ENCODE results near the gene FDXACB1. TPM values are rescaled to one million over a fixed set of nuclear protein-coding genes. Genes with fewer than 3 reads are reported as not detected.

The FDXACB1 gene
- total and polyA plus RNA-seq, 9 of the 15 experiments (the other 6 are each of a cell fraction or from before 2014, with no cell fraction given): 3.2 to 7.5 (median 5.3) TPM

GRCh38 chr11:111870886-111871692 lies 7.9 kb downstream of the FDXACB1 start, which contains the start of gene ALG9 (continued):
- TF ChIP-seq ZBTB11 (CRISPR knock-in tag; IDR thresholded peaks at IDR 0.05) (no peak), FOXJ2 (tag; IDR thresholded peaks at IDR 0.05) (no peak), TGIF2 (CRISPR knock-in tag; IDR thresholded peaks at IDR 0.05) (no peak), ZNF445 (CRISPR knock-in tag; IDR thresholded peaks at IDR 0.05; ENCODE audit: low read depth) (no peak), TOE1 (IDR thresholded peaks at IDR 0.05; ENCODE audit: borderline replicate concordance) (peak; percentile 88), TOE1 (CRISPR knock-in tag; IDR thresholded peaks at IDR 0.05; ENCODE audit: borderline replicate concordance, low read depth) (no peak), CBFB (CRISPR knock-in tag; IDR thresholded peaks at IDR 0.05) (no peak), MECOM (CRISPR knock-in tag; IDR thresholded peaks at IDR 0.05) (no peak), ZBTB33 (CRISPR knock-in tag; IDR thresholded peaks at IDR 0.05) (0 out of 2 replicates have a peak, but pooled peaks have one; percentile 16), HIVEP1 (CRISPR knock-in tag; IDR thresholded peaks at IDR 0.05) (no peak), EHMT2 (IDR thresholded peaks at IDR 0.05) (peak; percentile 86), GATAD2A (IDR thresholded peaks at IDR 0.05) (0 out of 2 replicates have a peak, but pooled peaks have one; percentile 12), ZNF75A (CRISPR knock-in tag; IDR thresholded peaks at IDR 0.05) (no peak), ZNF707 (CRISPR knock-in tag; conservative IDR thresholded peaks at IDR 0.05) (no peak), SMARCA4 (IDR thresholded peaks at IDR 0.05) (no peak), PCBP1 (IDR thresholded peaks at IDR 0.05; ENCODE audit: low read depth, low read length, poor library complexity, severe bottlenecking) (no peak)
- TF ChIP-seq, protein P1, sequence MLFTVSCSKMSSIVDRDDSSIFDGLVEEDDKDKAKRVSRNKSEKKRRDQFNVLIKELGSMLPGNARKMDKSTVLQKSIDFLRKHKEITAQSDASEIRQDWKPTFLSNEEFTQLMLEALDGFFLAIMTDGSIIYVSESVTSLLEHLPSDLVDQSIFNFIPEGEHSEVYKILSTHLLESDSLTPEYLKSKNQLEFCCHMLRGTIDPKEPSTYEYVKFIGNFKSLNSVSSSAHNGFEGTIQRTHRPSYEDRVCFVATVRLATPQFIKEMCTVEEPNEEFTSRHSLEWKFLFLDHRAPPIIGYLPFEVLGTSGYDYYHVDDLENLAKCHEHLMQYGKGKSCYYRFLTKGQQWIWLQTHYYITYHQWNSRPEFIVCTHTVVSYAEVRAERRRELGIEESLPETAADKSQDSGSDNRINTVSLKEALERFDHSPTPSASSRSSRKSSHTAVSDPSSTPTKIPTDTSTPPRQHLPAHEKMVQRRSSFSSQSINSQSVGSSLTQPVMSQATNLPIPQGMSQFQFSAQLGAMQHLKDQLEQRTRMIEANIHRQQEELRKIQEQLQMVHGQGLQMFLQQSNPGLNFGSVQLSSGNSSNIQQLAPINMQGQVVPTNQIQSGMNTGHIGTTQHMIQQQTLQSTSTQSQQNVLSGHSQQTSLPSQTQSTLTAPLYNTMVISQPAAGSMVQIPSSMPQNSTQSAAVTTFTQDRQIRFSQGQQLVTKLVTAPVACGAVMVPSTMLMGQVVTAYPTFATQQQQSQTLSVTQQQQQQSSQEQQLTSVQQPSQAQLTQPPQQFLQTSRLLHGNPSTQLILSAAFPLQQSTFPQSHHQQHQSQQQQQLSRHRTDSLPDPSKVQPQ (CRISPR knock-in tag; IDR thresholded peaks at IDR 0.05; ENCODE audit: borderline replicate concordance): no peak
- TF ChIP-seq, protein P2, sequence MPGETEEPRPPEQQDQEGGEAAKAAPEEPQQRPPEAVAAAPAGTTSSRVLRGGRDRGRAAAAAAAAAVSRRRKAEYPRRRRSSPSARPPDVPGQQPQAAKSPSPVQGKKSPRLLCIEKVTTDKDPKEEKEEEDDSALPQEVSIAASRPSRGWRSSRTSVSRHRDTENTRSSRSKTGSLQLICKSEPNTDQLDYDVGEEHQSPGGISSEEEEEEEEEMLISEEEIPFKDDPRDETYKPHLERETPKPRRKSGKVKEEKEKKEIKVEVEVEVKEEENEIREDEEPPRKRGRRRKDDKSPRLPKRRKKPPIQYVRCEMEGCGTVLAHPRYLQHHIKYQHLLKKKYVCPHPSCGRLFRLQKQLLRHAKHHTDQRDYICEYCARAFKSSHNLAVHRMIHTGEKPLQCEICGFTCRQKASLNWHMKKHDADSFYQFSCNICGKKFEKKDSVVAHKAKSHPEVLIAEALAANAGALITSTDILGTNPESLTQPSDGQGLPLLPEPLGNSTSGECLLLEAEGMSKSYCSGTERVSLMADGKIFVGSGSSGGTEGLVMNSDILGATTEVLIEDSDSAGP (CRISPR knock-in tag; IDR thresholded peaks at IDR 0.05): no peak

Measured in K562 (cell line).